HepG2 (cell line): ENCODE data around the gene FGFR1OP2. TPM values are rescaled to one million over a fixed set of nuclear protein-coding genes. Genes with fewer than 3 reads are reported as not detected.
A peak's percentile ranks its signal among the peaks of the same experiment; 100 is the strongest.

ENCODE experiments used
- AHDC1 ChIP-seq: sonication (generic); formaldehyde crosslinking; IDR thresholded peaks from 2 replicates; pipeline ENCODE4 v1.5.1; 2020; ENCODE audit warnings: mild to moderate bottlenecking, missing genetic modification reagents, borderline replicate concordance
- ATAD3A ChIP-seq: sonication (generic); formaldehyde crosslinking; IDR thresholded peaks from 2 replicates; pipeline ENCODE4 v1.4.0; 2020; ENCODE audit warnings: missing genetic modification reagents
- CENPBD1 ChIP-seq: sonication (generic); formaldehyde crosslinking; IDR thresholded peaks from 2 replicates; pipeline ENCODE4 v1.8.0; 2022; ENCODE audit warnings: missing genetic modification reagents, low read depth, mild to moderate bottlenecking, borderline replicate concordance
- DDIT3 ChIP-seq: sonication (generic); formaldehyde crosslinking; IDR thresholded peaks from 2 replicates; pipeline ENCODE4 v1.4.0; 2020; ENCODE audit warnings: mild to moderate bottlenecking, missing genetic modification reagents
- FLYWCH1 ChIP-seq: sonication (generic); formaldehyde crosslinking; IDR thresholded peaks from 2 replicates; pipeline ENCODE4 v1.8.1; 2023; ENCODE audit warnings: mild to moderate bottlenecking, missing genetic modification reagents
- JUND ChIP-seq: sonication (generic); formaldehyde crosslinking; IDR thresholded peaks from 2 replicates; pipeline ENCODE4 v1.8.0; 2022; ENCODE audit warnings: mild to moderate bottlenecking, missing genetic modification reagents
- KDM6A ChIP-seq: IDR thresholded peaks from 2 replicates; pipeline ENCODE4 v1.6.1; 2016; ENCODE audit warnings: low read depth
- MAFF ChIP-seq: IDR thresholded peaks from 2 replicates; pipeline ENCODE4 v1.6.1; 2011; ENCODE audit warnings: low read depth, low read length, improper control_type of control experiment
- MBNL3 ChIP-seq: fragments of 250-450 bp; sonication (Bioruptor Pico); conservative IDR thresholded peaks from 2 replicates; pipeline ENCODE4 v1.8.0; 2022; ENCODE audit warnings: mild to moderate bottlenecking, inconsistent platforms
- MXD4 ChIP-seq: IDR thresholded peaks from 2 replicates; pipeline ENCODE4 v1.6.1; 2016; ENCODE audit warnings: mild to moderate bottlenecking, missing biosample characterization, missing genetic modification reagents
- NCOA5 ChIP-seq: sonication (generic); formaldehyde crosslinking; IDR thresholded peaks from 2 replicates; pipeline ENCODE4 v1.4.0; 2020; ENCODE audit warnings: missing genetic modification reagents
- NFIC ChIP-seq: IDR thresholded peaks from 2 replicates; pipeline ENCODE4 v1.6.1; 2012; ENCODE audit warnings: mild to moderate bottlenecking, low read length, inconsistent platforms
- NR2F1 ChIP-seq, 2 experiments: fragments of 450-650 bp in 1 of 2; formaldehyde crosslinking in 1 of 2; IDR thresholded peaks; 2 replicates each; pipeline versions ENCODE4 v1.5.0 to v1.6.1; 2016 to 2020; ENCODE audit warnings: mild to moderate bottlenecking in 1 of 2, missing compliant biosample characterization in 1 of 2, missing genetic modification reagents in 1 of 2, moderate library complexity in 1 of 2
- SMYD3 ChIP-seq: sonication (generic); formaldehyde crosslinking; IDR thresholded peaks from 2 replicates; pipeline ENCODE4 v1.8.1; 2023; ENCODE audit warnings: mild to moderate bottlenecking, missing genetic modification reagents
- SOX5 ChIP-seq: IDR thresholded peaks from 2 replicates; pipeline ENCODE4 v1.6.1; 2016; ENCODE audit warnings: borderline replicate concordance
- SP140L ChIP-seq: sonication (generic); formaldehyde crosslinking; IDR thresholded peaks from 2 replicates; pipeline ENCODE4 v1.4.0; 2020; ENCODE audit warnings: missing genetic modification reagents, borderline replicate concordance
- TRAFD1 ChIP-seq: sonication (generic); formaldehyde crosslinking; IDR thresholded peaks from 2 replicates; pipeline ENCODE4 v1.5.1; 2020; ENCODE audit warnings: missing genetic modification reagents, mild to moderate bottlenecking, borderline replicate concordance
- ZNF160 ChIP-seq: sonication (generic); formaldehyde crosslinking; IDR thresholded peaks from 2 replicates; pipeline ENCODE4 v1.8.0; 2022; ENCODE audit warnings: mild to moderate bottlenecking, inconsistent platforms, missing genetic modification reagents
- ZNF335 ChIP-seq: sonication (generic); formaldehyde crosslinking; IDR thresholded peaks from 2 replicates; pipeline ENCODE4 v1.4.0; 2020; ENCODE audit warnings: missing genetic modification reagents
- ZNF710 ChIP-seq: sonication (generic); formaldehyde crosslinking; IDR thresholded peaks from 2 replicates; pipeline ENCODE4 v1.5.0; 2020; ENCODE audit warnings: mild to moderate bottlenecking, missing genetic modification reagents, borderline replicate concordance
- polyA plus RNA-seq, 8 experiments: library from polyadenylated mRNA; depleted of rRNA in 3 of 8; stranded (reverse) in 7 of 8; unstranded in 1 of 8; fragments of >200 nt; fragmentation: Illumina TruSeq in 4 of 8; extraction: Trizol in 4 of 8; gene quantifications; 2 replicates each; pipeline versions ENCODE4 v1.2.1 to v1.2.3, GENCODE V29; 2011 to 2016; ENCODE audit warnings: low read depth in 4 of 8, missing spikeins in 1 of 8, mixed read lengths in 1 of 8; ENCODE audit not compliant: insufficient read depth in 1 of 8
- total RNA-seq, 5 experiments: library from RNA; depleted of rRNA; stranded (reverse); fragments of >200 nt; fragmentation: Illumina TruSeq; extraction: Trizol; gene quantifications; 2 replicates each; pipeline ENCODE4 v1.2.3, GENCODE V29; 2016; ENCODE audit warnings: low read depth in 1 of 5

The FGFR1OP2 gene
- total and polyA plus RNA-seq, 2 of the 13 experiments (the other 11 are each of a cell fraction or from before 2014, with no cell fraction given), result 18.3 to 38.1 TPM

GRCh38 chr12:27014085-27014858 lies 76.0 kb downstream of the FGFR1OP2 start, which contains the start of gene TM7SF3 (continued):
- TF ChIP-seq NFIC (0 out of 2 replicates have a peak, but pooled peaks have one; percentile 20), SMYD3 (CRISPR knock-in tag) (0 out of 2 replicates have a peak, but pooled peaks have one; percentile 64), NR2F1 (CRISPR knock-in tag; IDR thresholded peaks at IDR 0.05) (no peak), MBNL3 (CRISPR knock-in tag) (no peak), DDIT3 (no peak), NCOA5 (CRISPR knock-in tag) (no peak), JUND (no peak), FLYWCH1 (no peak), ZNF335 (CRISPR knock-in tag) (no peak), ZNF160 (no peak), TRAFD1 (CRISPR knock-in tag) (no peak), SOX5 (CRISPR knock-in tag) (peak; percentile 36; the same call in 1 of the 2 replicates), KDM6A (CRISPR knock-in tag) (no peak), MAFF (no peak), SP140L (CRISPR knock-in tag) (no peak), AHDC1 (CRISPR knock-in tag) (no peak), ATAD3A (CRISPR knock-in tag) (no peak), CENPBD1 (no peak; the same call in 1 of the 2 replicates), MXD4 (CRISPR knock-in tag) (0 out of 2 replicates have a peak, but pooled peaks have one; percentile 14), ZNF710 (CRISPR knock-in tag) (peak; percentile 84)
